ENCODE data around the gene ACACB.

The ACACB gene

DNA sequence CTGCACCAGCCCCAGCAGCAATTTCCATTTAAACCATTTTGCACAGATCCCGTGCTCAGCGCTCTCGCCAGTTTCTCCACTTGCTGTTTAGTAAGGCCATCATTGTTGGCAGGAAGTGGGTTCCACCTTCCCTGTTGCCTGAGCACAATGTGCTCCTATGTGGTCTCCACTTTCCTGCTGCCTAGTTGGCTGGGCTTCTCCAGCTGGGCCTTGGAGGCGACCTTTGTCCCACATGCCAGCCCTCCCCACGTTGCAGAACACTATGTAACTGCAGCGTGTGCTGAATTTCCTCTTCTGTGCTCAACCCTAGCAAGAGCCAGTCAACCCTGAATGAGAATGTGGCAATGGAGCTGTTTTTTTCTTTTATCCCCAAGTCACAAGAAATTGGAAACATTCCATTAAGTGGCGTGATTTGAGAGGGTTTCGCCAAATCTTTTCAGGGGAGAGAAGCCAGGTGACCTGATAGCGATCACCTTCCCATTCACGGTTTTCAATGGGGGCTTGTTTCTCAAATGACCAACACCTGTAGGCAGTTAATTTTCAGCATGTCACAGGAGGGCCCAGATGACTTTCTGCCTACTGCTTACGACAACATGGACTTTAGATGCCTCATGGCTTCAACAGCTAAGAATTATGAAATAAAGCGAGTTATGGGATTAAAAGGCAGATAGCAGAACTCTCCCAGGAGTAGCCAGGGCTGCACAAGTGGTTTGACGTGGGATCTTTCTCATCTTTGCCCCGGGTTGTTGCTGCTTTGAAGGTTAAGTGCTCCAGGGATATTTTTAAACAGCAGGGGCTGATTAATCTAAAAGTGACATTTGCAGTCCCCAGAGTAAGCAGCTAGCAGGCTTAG, at the start of gene ACACB:
Gene ACACB (plus strand): TSS at position 830 of the 853 bp plus-strand sequence. CDS start 22,819 bp downstream, outside the sequence.
- no peak within 1 kb of the TSS for H3K4me3 ChIP-seq (ENCODE audit: low read depth, low read length)
- no peaks in the 10 kb centered on the region for H3K27me3 ChIP-seq (ENCODE audit: insufficient read depth, low read depth, severe bottlenecking)
- no peaks in the 10 kb centered on the region for H3K9me3 ChIP-seq (ENCODE audit: severe bottlenecking)
- DNase-seq: no peak
- TF ChIP-seq CTCF (IDR thresholded peaks at IDR 0.05; ENCODE audit: low read depth, low read length): no peak
- peaks cover 11% of the 10 kb centered on the region for H3K36me3 ChIP-seq
- no peak within 1 kb of the TSS for H3K27ac ChIP-seq

DNA sequence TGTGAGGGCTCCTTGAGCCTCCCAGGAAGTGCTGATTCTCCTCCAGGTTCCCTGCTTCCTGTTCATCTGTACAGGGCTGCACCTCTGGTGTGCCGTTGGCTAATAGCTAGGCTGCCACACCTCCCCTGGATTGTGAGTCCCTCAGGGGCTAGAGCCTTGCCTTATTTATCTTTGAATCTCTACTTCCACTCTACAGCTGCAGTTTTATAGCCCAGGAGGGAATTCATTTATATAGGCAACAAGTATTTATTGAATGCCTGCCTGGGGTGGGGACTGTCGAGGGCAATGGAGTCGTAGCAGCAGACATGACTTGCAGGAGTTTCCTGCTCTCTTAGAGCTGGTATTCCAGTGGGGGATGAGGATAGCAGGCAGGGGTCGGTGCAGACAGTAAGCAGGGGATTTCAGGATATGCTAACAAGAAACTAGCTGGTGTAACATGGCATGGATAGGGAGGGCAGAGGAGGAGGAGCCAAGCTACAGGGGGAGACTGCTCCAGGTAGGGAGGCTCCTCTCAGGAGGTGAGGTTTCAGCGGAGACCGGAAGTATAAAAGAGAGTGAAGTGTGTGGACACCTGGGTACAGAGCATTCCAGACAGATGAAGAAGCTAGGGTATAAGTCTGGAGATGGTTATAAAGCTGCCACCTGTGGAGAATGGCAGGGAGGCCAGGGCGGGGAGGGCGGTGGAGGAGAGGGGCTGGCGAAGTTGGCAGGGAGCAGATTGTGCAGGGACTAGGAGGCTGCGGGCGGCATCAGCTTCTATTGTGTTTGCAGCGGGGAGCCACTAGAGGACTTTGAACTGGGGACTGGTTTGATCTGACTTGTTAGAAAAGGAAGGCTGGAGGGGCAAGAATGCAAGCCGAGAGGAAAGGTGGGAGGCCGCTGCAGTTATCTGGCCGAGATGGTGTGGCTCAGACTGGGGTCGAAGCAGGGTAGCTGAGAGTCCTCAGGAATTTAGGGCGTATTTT, 46.8 kb upstream of the ACACB start:
- Histone ChIP-seq H3K9me3 (ENCODE audit: severe bottlenecking) (no peaks in the 10 kb centered on the region), H3K4me3 (ENCODE audit: low read depth, low read length) (no peak overlapping the region), H3K27me3 (ENCODE audit: insufficient read depth, low read depth, severe bottlenecking) (no peaks in the 10 kb centered on the region), H3K36me3 (peaks cover 42% of the 10 kb centered on the region), H3K27ac (no peak overlapping the region)
- TF ChIP-seq CTCF (IDR thresholded peaks at IDR 0.05; ENCODE audit: low read depth, low read length): no peak
- no peak for DNase-seq

- H3K9me3 ChIP-seq (ENCODE audit: severe bottlenecking): no peaks in the 10 kb centered on the region
- no peak overlapping the region for H3K4me3 ChIP-seq (ENCODE audit: low read depth, low read length)
- no peak for TF ChIP-seq CTCF (IDR thresholded peaks at IDR 0.05; ENCODE audit: low read depth, low read length)
These were observed 41.5 kb upstream of the ACACB start for GRCh38 chr12:109074866-109075265.

GRCh38 chr12:109082751-109083150, 33.6 kb upstream of the ACACB start:
- no peak overlapping the region for H3K27ac ChIP-seq
- peaks cover 57% of the 10 kb centered on the region for H3K36me3 ChIP-seq
- TF ChIP-seq CTCF (IDR thresholded peaks at IDR 0.05; ENCODE audit: low read depth, low read length): no peak

More at GRCh38 chr12:109074866-109075265, 41.5 kb upstream of the ACACB start:
- Histone ChIP-seq H3K27ac (no peak overlapping the region), H3K36me3 (peaks cover 31% of the 10 kb centered on the region), H3K27me3 (ENCODE audit: insufficient read depth, low read depth, severe bottlenecking) (no peaks in the 10 kb centered on the region)
- DNase-seq: no peak

GRCh38 chr12:109084425-109084824, 32.0 kb upstream of the ACACB start:
- H3K36me3 ChIP-seq: peaks cover 73% of the 10 kb centered on the region
- H3K4me3 ChIP-seq (ENCODE audit: low read depth, low read length): no peak overlapping the region
- H3K27ac ChIP-seq: no peak overlapping the region
- DNase-seq: no peak
- TF ChIP-seq CTCF (IDR thresholded peaks at IDR 0.05; ENCODE audit: low read depth, low read length): no peak
- H3K9me3 ChIP-seq (ENCODE audit: severe bottlenecking): no peaks in the 10 kb centered on the region
- no peaks in the 10 kb centered on the region for H3K27me3 ChIP-seq (ENCODE audit: insufficient read depth, low read depth, severe bottlenecking)

More at GRCh38 chr12:109082751-109083150, 33.6 kb upstream of the ACACB start:
- no peak for DNase-seq
- Histone ChIP-seq H3K9me3 (ENCODE audit: severe bottlenecking) (no peaks in the 10 kb centered on the region), H3K27me3 (ENCODE audit: insufficient read depth, low read depth, severe bottlenecking) (no peaks in the 10 kb centered on the region), H3K4me3 (ENCODE audit: low read depth, low read length) (no peak overlapping the region)

Measured in WERI-Rb-1 (cell line).